ENCODE measurements around the gene PNPO.

Gene PNPO

GRCh38 chr17:47949197-47949759 lies 7.9 kb downstream of the PNPO start:
- in situ Hi-C loops (cut with HindIII; ENCODE audit: low sequenced_read_pairs): no loop called here

- in situ Hi-C loops (cut with HindIII; ENCODE audit: low sequenced_read_pairs): loop anchor here (25.0 kb wide), 1 partner anchor 88 kb away; the partner anchor contains the start of gene SP6
These were observed 8.6 kb downstream of the PNPO start for GRCh38 chr17:47949946-47950345.

DNA sequence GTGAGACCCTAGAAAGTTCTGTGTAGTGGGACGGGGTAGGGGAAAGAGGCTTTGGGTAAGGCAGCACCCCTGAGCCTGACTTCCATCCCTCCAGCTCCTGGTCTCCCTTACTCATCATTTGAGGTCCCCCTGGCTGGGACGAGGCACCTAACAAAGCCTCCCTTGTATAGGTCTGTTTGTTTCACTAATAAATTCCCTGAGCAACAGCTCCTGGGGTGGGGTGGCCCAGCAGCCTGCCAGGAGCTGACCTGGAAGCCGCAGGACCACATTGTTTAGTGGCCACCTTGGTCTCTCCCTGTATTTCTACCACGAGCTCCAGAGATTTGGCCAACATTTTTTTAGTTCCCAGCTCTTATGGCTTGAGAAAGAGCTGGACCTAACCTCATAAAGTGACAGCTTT lies 9.1 kb downstream of the PNPO start:
- in situ Hi-C loops (cut with HindIII; ENCODE audit: low sequenced_read_pairs): loop anchor here (25.0 kb wide), 1 partner anchor 88 kb away; the partner anchor contains the start of gene SP6

DNA sequence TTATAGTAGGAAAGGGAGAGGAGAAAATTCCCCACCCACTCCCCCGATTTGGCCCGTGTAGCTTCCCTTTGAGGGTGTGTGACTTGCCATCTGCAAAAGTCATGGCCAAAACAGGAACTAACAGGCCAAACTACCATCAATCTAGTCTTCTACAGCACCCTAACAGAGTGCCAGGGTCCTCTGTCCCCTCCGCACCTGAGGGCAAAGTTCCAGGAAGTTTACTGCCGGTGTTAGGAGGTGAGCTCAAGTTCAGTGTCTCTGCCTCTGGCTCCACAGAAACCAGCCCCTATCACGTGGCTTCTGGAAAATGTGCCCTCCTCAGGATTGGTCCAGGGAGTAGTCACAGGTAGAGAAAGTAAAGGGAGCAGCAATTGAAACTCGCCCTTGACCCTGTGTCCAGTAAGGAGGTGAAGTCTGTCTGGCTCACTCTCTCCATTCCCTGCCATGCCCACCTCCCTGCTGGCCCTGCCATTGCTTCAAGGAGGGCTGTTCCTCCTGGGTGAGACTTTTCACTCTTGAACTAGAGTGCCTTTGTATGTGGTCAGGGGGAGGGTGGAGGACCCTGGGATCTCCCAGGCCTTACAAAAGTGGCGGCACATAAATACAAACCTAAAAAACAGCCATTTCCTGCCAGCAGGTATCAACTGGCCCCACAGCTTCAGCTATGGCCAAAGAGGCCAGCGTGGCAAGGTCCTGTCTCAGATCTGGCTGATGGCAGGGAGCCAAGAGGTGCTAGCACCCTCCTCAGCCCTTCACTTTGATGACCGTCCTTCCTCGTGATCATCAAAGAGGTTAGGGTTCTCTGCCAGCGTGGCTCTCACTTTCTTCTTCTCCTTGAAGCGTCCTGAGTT lies 11.0 kb downstream of the PNPO start:
- in situ Hi-C loops (cut with HindIII; ENCODE audit: low sequenced_read_pairs): loop anchor here (25.0 kb wide), 1 partner anchor 90 kb away; the partner anchor contains the start of gene SP6

- in situ Hi-C loops (cut with HindIII; ENCODE audit: low sequenced_read_pairs): loop anchor here (25.0 kb wide), 1 partner anchor 92 kb away; the partner anchor contains the start of gene SP6
These were observed 12.5 kb downstream of the PNPO start for GRCh38 chr17:47953909-47954308.

GRCh38 chr17:47955497-47956461 lies 14.4 kb downstream of the PNPO start:
- in situ Hi-C loops (cut with HindIII; ENCODE audit: low sequenced_read_pairs): loop anchor here (25.0 kb wide), 1 partner anchor 93 kb away; the partner anchor contains the start of gene SP6

- in situ Hi-C loops (cut with HindIII; ENCODE audit: low sequenced_read_pairs): loop anchor here (25.0 kb wide), 1 partner anchor 95 kb away; the partner anchor contains the start of gene SP6
These were observed 15.6 kb downstream of the PNPO start for GRCh38 chr17:47956791-47957590.

- in situ Hi-C loops (cut with HindIII; ENCODE audit: low sequenced_read_pairs): loop anchor here (25.0 kb wide), 1 partner anchor 96 kb away; the partner anchor contains the start of gene SP6
These were observed 16.5 kb downstream of the PNPO start, which contains the start of gene PRR15L for GRCh38 chr17:47957591-47958490. PRR15L (minus strand) TSS chr17:47957883; CDS start chr17:47953234, 4,649 bp downstream.

GRCh38 chr17:47959825-47960655 lies 18.7 kb downstream of the PNPO start:
- in situ Hi-C loops (cut with HindIII; ENCODE audit: low sequenced_read_pairs): loop anchor here (25.0 kb wide), 1 partner anchor 98 kb away; the partner anchor contains the start of gene SP6

GRCh38 chr17:47961406-47961805 lies 20.0 kb downstream of the PNPO start:
- in situ Hi-C loops (cut with HindIII; ENCODE audit: low sequenced_read_pairs): loop anchor here (25.0 kb wide), 1 partner anchor 99 kb away; the partner anchor contains the start of gene SP6

GRCh38 chr17:47962901-47963300 lies 21.5 kb downstream of the PNPO start:
- in situ Hi-C loops (cut with HindIII; ENCODE audit: low sequenced_read_pairs): loop anchor here (25.0 kb wide), 1 partner anchor 101 kb away; the partner anchor contains the start of gene SP6

DNA sequence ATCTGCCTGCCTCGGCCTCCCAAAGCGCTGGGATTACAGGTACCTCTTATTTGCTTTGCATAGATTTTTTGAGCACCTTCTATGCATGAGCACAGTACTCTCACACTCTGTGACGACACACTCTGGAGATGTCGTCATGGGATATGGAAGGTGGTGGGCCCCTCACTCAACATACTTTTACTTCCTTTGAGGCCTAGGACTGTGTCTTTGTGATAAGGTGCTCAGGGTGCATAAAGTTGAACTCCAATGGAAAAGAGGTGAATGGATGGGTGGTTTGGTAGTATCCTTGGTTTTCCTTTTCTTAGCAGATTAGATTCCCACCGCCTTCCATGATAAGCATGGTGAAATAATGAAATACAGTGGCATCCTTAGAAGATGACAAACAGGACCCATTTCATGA lies 23.5 kb downstream of the PNPO start:
- in situ Hi-C loops (cut with HindIII; ENCODE audit: low sequenced_read_pairs): loop anchor here (25.0 kb wide), 1 partner anchor 103 kb away; the partner anchor contains the start of gene SP6

GRCh38 chr17:47966079-47966519 lies 24.7 kb downstream of the PNPO start:
- in situ Hi-C loops (cut with HindIII; ENCODE audit: low sequenced_read_pairs): loop anchor here (25.0 kb wide), 1 partner anchor 104 kb away; the partner anchor contains the start of gene SP6

- in situ Hi-C loops (cut with HindIII; ENCODE audit: low sequenced_read_pairs): loop anchor here (25.0 kb wide), 1 partner anchor 105 kb away; the partner anchor contains the start of gene SP6
These were observed 26.4 kb downstream of the PNPO start for GRCh38 chr17:47967607-47968252.

GRCh38 chr17:47968836-47969235 lies 27.5 kb downstream of the PNPO start:
- in situ Hi-C loops (cut with HindIII; ENCODE audit: low sequenced_read_pairs): loop anchor here (25.0 kb wide), 1 partner anchor 107 kb away; the partner anchor contains the start of gene SP6

GRCh38 chr17:47969930-47970724 lies 28.8 kb downstream of the PNPO start:
- in situ Hi-C loops (cut with HindIII; ENCODE audit: low sequenced_read_pairs): loop anchor here (25.0 kb wide), 1 partner anchor 108 kb away; the partner anchor contains the start of gene SP6
